ENCODE results near the gene PCBD2.

The PCBD2 gene

DNA sequence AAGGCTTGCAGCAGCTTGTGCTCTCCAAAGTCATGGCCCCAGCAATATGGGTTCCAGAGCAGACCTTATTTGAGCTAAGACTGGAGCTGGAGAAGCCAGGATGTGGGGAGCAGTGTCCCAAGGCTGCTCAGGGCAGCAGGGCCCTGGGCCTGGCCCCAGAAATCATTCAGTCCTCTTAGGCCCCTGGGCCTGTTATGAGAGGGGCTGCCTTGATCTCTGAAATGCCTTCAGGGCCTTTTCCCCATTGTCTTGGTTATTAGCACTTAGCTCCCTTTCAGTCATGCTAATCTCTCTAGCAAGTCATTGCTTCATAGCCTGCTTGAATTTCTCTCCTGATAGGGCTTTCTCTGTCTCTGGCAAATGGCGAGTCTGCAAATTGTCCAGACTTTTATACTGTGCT, 71.9 kb downstream of the PCBD2 start:
- Histone ChIP-seq H3K79me2 (ENCODE audit: insufficient read depth, low read length) (no peaks in the 10 kb centered on the region), H3K9me3 (ENCODE audit: low read length) (peaks cover 9% of the 10 kb centered on the region), H3F3A (ENCODE audit: insufficient read depth, low read length) (no peaks in the 10 kb centered on the region), H4K20me1 (ENCODE audit: insufficient read depth, low read length) (no peaks in the 10 kb centered on the region), H3K4me2 (ENCODE audit: low read length) (no peak overlapping the region), H3K4me3 (ENCODE audit: low read depth, low read length, poor library complexity, severe bottlenecking) (no peak overlapping the region), H3K36me3 (ENCODE audit: insufficient read depth, low read length) (no peaks in the 10 kb centered on the region; the same call in 1 of the 2 replicates), H3K9ac (ENCODE audit: low read length) (no peak overlapping the region), H2AFZ (ENCODE audit: low read length) (no peak overlapping the region), H3K27ac (ENCODE audit: low read depth, low read length, poor library complexity, severe bottlenecking) (no peak overlapping the region), H3K9me2 (ENCODE audit: low read depth, low read length) (no peaks in the 10 kb centered on the region), H3K4me1 (ENCODE audit: insufficient read depth, low read length, severe bottlenecking) (no peaks in the 10 kb centered on the region), H3K27me3 (ENCODE audit: insufficient read depth, low read length) (no peaks in the 10 kb centered on the region)
- TF ChIP-seq EZH2 (IDR thresholded peaks at IDR 0.05; ENCODE audit: borderline replicate concordance, low read length) (no peak), CTCF (IDR thresholded peaks at IDR 0.05; ENCODE audit: low read length) (no peak)

DNA sequence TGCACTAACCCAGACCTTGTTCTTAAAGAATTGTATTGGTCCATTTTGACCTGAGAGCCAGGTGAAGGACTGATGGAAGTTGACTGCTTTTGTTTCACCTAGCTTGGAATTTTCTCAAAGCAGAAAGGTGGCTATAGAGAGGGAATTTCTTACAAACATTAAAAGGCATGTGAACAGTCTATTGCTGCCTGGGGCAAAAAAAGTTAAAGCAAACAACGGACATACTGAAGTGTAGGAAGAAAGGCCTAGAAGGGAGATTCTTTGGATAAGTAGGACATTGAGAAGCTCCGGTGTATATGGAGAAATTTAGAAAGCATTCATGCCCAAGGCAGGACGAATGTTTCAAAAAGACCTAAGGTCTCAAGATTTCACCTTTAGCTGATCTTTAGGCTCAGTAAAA, 74.5 kb downstream of the PCBD2 start:
- Histone ChIP-seq H3K9me2 (ENCODE audit: low read depth, low read length) (no peaks in the 10 kb centered on the region), H3K4me1 (ENCODE audit: insufficient read depth, low read length, severe bottlenecking) (no peaks in the 10 kb centered on the region), H3F3A (ENCODE audit: insufficient read depth, low read length) (no peaks in the 10 kb centered on the region), H2AFZ (ENCODE audit: low read length) (no peak overlapping the region), H3K9ac (ENCODE audit: low read length) (no peak overlapping the region), H3K79me2 (ENCODE audit: insufficient read depth, low read length) (no peaks in the 10 kb centered on the region), H3K27ac (ENCODE audit: low read depth, low read length, poor library complexity, severe bottlenecking) (no peak overlapping the region), H3K4me2 (ENCODE audit: low read length) (no peak overlapping the region), H3K27me3 (ENCODE audit: insufficient read depth, low read length) (no peaks in the 10 kb centered on the region), H3K36me3 (ENCODE audit: insufficient read depth, low read length) (no peaks in the 10 kb centered on the region; the same call in 1 of the 2 replicates), H3K4me3 (ENCODE audit: low read depth, low read length, poor library complexity, severe bottlenecking) (no peak overlapping the region), H3K9me3 (ENCODE audit: low read length) (peaks cover 22% of the 10 kb centered on the region), H4K20me1 (ENCODE audit: insufficient read depth, low read length) (no peaks in the 10 kb centered on the region)
- no peak for TF ChIP-seq EZH2 (IDR thresholded peaks at IDR 0.05; ENCODE audit: borderline replicate concordance, low read length)
- no peak for TF ChIP-seq CTCF (IDR thresholded peaks at IDR 0.05; ENCODE audit: low read length)

DNA sequence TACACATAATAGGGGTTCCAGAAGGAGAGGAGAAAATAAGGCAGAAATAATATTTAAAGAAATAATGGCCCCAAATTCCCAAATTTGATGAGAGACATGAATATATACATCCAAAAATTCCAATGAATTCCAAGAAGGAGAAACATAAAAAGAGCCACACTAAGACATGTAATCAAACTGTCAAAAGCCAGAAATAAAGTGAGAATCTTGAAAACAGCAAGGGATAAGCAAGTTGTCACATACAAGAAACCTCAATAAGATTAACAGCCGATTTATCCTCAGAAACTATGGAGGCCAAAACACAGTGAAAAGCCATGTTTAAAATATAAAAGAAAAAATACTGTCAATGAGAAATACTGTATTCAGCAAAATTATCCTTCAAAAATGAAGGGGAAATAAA, 77.3 kb downstream of the PCBD2 start:
- H3F3A ChIP-seq (ENCODE audit: insufficient read depth, low read length) = no peaks in the 10 kb centered on the region
- no peak overlapping the region for H3K4me3 ChIP-seq (ENCODE audit: low read depth, low read length, poor library complexity, severe bottlenecking)
- H2AFZ ChIP-seq (ENCODE audit: low read length) = no peak overlapping the region
- H3K27ac ChIP-seq (ENCODE audit: low read depth, low read length, poor library complexity, severe bottlenecking) = no peak overlapping the region
- H3K36me3 ChIP-seq (ENCODE audit: insufficient read depth, low read length) = no peaks in the 10 kb centered on the region
- no peak overlapping the region for H3K9ac ChIP-seq (ENCODE audit: low read length)
- TF ChIP-seq EZH2 (IDR thresholded peaks at IDR 0.05; ENCODE audit: borderline replicate concordance, low read length) (no peak), CTCF (IDR thresholded peaks at IDR 0.05; ENCODE audit: low read length) (no peak)
- H3K27me3 ChIP-seq (ENCODE audit: insufficient read depth, low read length) = no peaks in the 10 kb centered on the region
- H3K9me3 ChIP-seq (ENCODE audit: low read length) = peaks cover 17% of the 10 kb centered on the region
- H4K20me1 ChIP-seq (ENCODE audit: insufficient read depth, low read length) = no peaks in the 10 kb centered on the region
- no peaks in the 10 kb centered on the region for H3K4me1 ChIP-seq (ENCODE audit: insufficient read depth, low read length, severe bottlenecking)
- H3K79me2 ChIP-seq (ENCODE audit: insufficient read depth, low read length) = no peaks in the 10 kb centered on the region
- H3K4me2 ChIP-seq (ENCODE audit: low read length) = no peak overlapping the region
- H3K9me2 ChIP-seq (ENCODE audit: low read depth, low read length) = no peaks in the 10 kb centered on the region
